H1 (cell line): ENCODE results near the gene SFMBT2. TPM values are rescaled to one million over a fixed set of nuclear protein-coding genes. Genes with fewer than 3 reads are reported as not detected.

Experiments
- CTCF ChIA-PET: fragments of 300-600 bp; sonication (Branson Sonifier 250); formaldehyde crosslinking; loops from one replicate; lab custom pipeline; 2021; ENCODE audit not compliant: partially characterized antibody; lab: Charles Lee
- POLR2A ChIA-PET: fragments of 300-600 bp; sonication (Branson Sonifier 250); formaldehyde crosslinking; loops from one replicate; lab custom pipeline; 2021; ENCODE audit warnings: inconsistent platforms; ENCODE audit not compliant: partially characterized antibody; lab: Charles Lee
- DNase-seq, 2 experiments: peaks; one replicate each; pipeline versions ENCODE4 v3.0.0 to v3.0.0-alpha.2; 2010 to 2022; ENCODE audit warnings: low spot score in 2 of 2, low read depth in 1 of 2, mixed read lengths in 1 of 2
- FAIRE-seq: peaks from 2 replicates; lab custom pipeline; 2011; peaks lifted over from hg19 to GRCh38; lab: Jason Lieb, UNC
- H2AFZ ChIP-seq: 2 replicates; pipeline ENCODE4 v1.8.1; 2012; ENCODE audit warnings: low read length, inconsistent platforms
- H2AK5ac ChIP-seq: 2 replicates; pipeline ENCODE4 v1.6.1; 2013; ENCODE audit warnings: low read depth, low read length
- H2BK120ac ChIP-seq: replicated peaks from 2 replicates; pipeline ENCODE3; 2013; ENCODE audit warnings: low read depth, low read length, inconsistent platforms
- H2BK12ac ChIP-seq: 2 replicates; pipeline ENCODE4 v1.6.1; 2013; ENCODE audit warnings: low read depth, low read length
- H2BK15ac ChIP-seq: 2 replicates; pipeline ENCODE4 v1.6.1; 2013; ENCODE audit warnings: low read length
- H2BK20ac ChIP-seq: 2 replicates; pipeline ENCODE4 v1.6.1; 2013; ENCODE audit warnings: low read length
- H2BK5ac ChIP-seq: 2 replicates; pipeline ENCODE4 v1.6.1; 2013; ENCODE audit warnings: low read depth, low read length
- H3K14ac ChIP-seq: 2 replicates; pipeline ENCODE4 v1.6.1; 2013; ENCODE audit warnings: inconsistent platforms; ENCODE audit not compliant: insufficient read length
- H3K18ac ChIP-seq: 2 replicates; pipeline ENCODE4 v1.6.1; 2013; ENCODE audit warnings: low read length; ENCODE audit errors: extremely low read depth
- H3K23ac ChIP-seq: 2 replicates; pipeline ENCODE4 v1.6.1; 2013; ENCODE audit warnings: inconsistent platforms; ENCODE audit not compliant: insufficient read length
- H3K23me2 ChIP-seq: 2 replicates; pipeline ENCODE4 v1.6.1; 2013; ENCODE audit warnings: low read depth, low read length
- H3K27ac ChIP-seq: 2 replicates; pipeline ENCODE4 v1.6.1; 2011; ENCODE audit warnings: low read depth, low read length, inconsistent platforms
- H3K27me3 ChIP-seq, 4 experiments: replicated peaks in 1 of 4; 1 replicate in 1 of 4; 2 replicates in 3 of 4; pipeline versions ENCODE4 v1.6.1 to v1.8.1; 2011 to 2013; ENCODE audit warnings: low read length in 3 of 4, mild to moderate bottlenecking in 3 of 4, inconsistent platforms in 2 of 4, mixed read lengths in 2 of 4, moderate library complexity in 1 of 4; ENCODE audit not compliant: control insufficient read depth in 3 of 4, insufficient read depth in 3 of 4; ENCODE audit errors: extremely low read depth in 1 of 4
- H3K36me3 ChIP-seq, 4 experiments: 2 replicates each; pipeline versions ENCODE4 v1.6.1 to v1.8.1; 2011 to 2013; ENCODE audit warnings: mild to moderate bottlenecking in 4 of 4, low read length in 3 of 4, moderate library complexity in 2 of 4, control low read depth in 1 of 4, inconsistent platforms in 1 of 4; ENCODE audit not compliant: insufficient read depth in 4 of 4, control insufficient read depth in 2 of 4
- H3K4ac ChIP-seq: replicated peaks from 2 replicates; pipeline ENCODE3; 2013; ENCODE audit warnings: low read length, low read depth, mixed read lengths, inconsistent platforms; ENCODE audit not compliant: insufficient read length
- H3K4me1 ChIP-seq, 4 experiments: replicated peaks in 1 of 4; 1 replicate in 1 of 4; 2 replicates in 3 of 4; pipeline versions ENCODE4 v1.6.1 to v1.8.1; 2011 to 2013; ENCODE audit warnings: low read length in 3 of 4, inconsistent platforms in 2 of 4, mixed read lengths in 1 of 4; ENCODE audit not compliant: insufficient read depth in 4 of 4, control insufficient read depth in 3 of 4
- H3K4me2 ChIP-seq, 2 experiments: 2 replicates each; pipeline versions ENCODE4 v1.6.1 to v1.8.1; 2011 to 2013; ENCODE audit warnings: low read depth in 2 of 2, low read length in 2 of 2, control low read depth in 1 of 2, inconsistent platforms in 1 of 2, mild to moderate bottlenecking in 1 of 2; ENCODE audit not compliant: insufficient read depth in 1 of 2
- H3K4me3 ChIP-seq, 4 experiments: fragments of 200-600, 300-600 bp in 1 of 4; sonication (generic), shearing (Covaris generic), sonication (Bioruptor Twin) in 1 of 4; 2 replicates each; pipeline versions ENCODE4 v1.5.1 to v1.8.1; 2011 to 2016; ENCODE audit warnings: low read length in 4 of 4, low read depth in 3 of 4, control low read depth in 2 of 4, inconsistent platforms in 2 of 4, mild to moderate bottlenecking in 2 of 4, mixed read lengths in 1 of 4, moderate library complexity in 1 of 4; ENCODE audit not compliant: insufficient read depth in 2 of 4; ENCODE audit errors: extremely low read depth in 1 of 4
- H3K56ac ChIP-seq: replicated peaks from 2 replicates; pipeline ENCODE3; 2013; ENCODE audit warnings: low read depth, mild to moderate bottlenecking, mixed read lengths, low read length, inconsistent platforms; ENCODE audit not compliant: insufficient read length
- H3K79me1 ChIP-seq: 2 replicates; pipeline ENCODE4 v1.6.1; 2013; ENCODE audit warnings: low read depth, low read length, control low read depth
- H3K79me2 ChIP-seq, 2 experiments: 2 replicates each; pipeline versions ENCODE4 v1.6.1 to v1.8.1; 2012 to 2013; ENCODE audit warnings: low read length in 2 of 2, mild to moderate bottlenecking in 2 of 2, inconsistent platforms in 1 of 2; ENCODE audit not compliant: insufficient read depth in 2 of 2, control insufficient read depth in 1 of 2
- H3K9ac ChIP-seq, 4 experiments: replicated peaks in 1 of 4; 1 replicate in 1 of 4; 2 replicates in 3 of 4; pipeline versions ENCODE4 v1.6.1 to v1.8.1; 2011 to 2013; ENCODE audit warnings: low read depth in 3 of 4, low read length in 3 of 4, control low read depth in 2 of 4, mild to moderate bottlenecking in 2 of 4, moderate library complexity in 2 of 4, inconsistent platforms in 1 of 4; ENCODE audit errors: extremely low read depth in 1 of 4
- H3K9me3 ChIP-seq, 2 experiments: 2 replicates each; pipeline versions ENCODE4 v1.6.1 to v1.8.1; 2012 to 2013; ENCODE audit warnings: mild to moderate bottlenecking in 2 of 2, moderate library complexity in 2 of 2, control low read depth in 1 of 2, inconsistent platforms in 1 of 2, low read depth in 1 of 2, low read length in 1 of 2, mixed read lengths in 1 of 2; ENCODE audit not compliant: insufficient read depth in 2 of 2
- H4K20me1 ChIP-seq, 2 experiments: replicated peaks in 1 of 2; 2 replicates each; pipeline versions ENCODE3 to v1.8.1; 2011 to 2013; ENCODE audit warnings: inconsistent platforms in 2 of 2, low read length in 2 of 2, mild to moderate bottlenecking in 1 of 2; ENCODE audit not compliant: insufficient read depth in 2 of 2, control insufficient read depth in 1 of 2
- H4K5ac ChIP-seq: 2 replicates; pipeline ENCODE4 v1.6.1; 2013; ENCODE audit warnings: low read length, low read depth, mixed read lengths, inconsistent platforms; ENCODE audit not compliant: insufficient read length
- H4K8ac ChIP-seq: 2 replicates; pipeline ENCODE4 v1.8.0; 2013; ENCODE audit warnings: mild to moderate bottlenecking, moderate library complexity, low read length, inconsistent platforms; ENCODE audit not compliant: insufficient read depth; ENCODE audit errors: extremely low read depth
- H4K91ac ChIP-seq: replicated peaks from 2 replicates; pipeline ENCODE3; 2013; ENCODE audit warnings: low read length, mixed read lengths, inconsistent platforms; ENCODE audit not compliant: insufficient read length
- ATF3 ChIP-seq: IDR thresholded peaks from 2 replicates; pipeline ENCODE4 v1.6.1; 2011; ENCODE audit warnings: low read depth, mild to moderate bottlenecking, low read length; ENCODE audit not compliant: insufficient read depth
- EGR1 ChIP-seq: IDR thresholded peaks from 2 replicates; pipeline ENCODE4 v1.6.1; 2011; ENCODE audit warnings: low read depth, low read length, borderline replicate concordance
- EZH2 ChIP-seq: fragments of 200-600 bp; sonication (generic); IDR thresholded peaks from 2 replicates; pipeline ENCODE4 v1.7.1; 2012; ENCODE audit warnings: low read depth, mild to moderate bottlenecking, moderate library complexity, low read length, inconsistent platforms; ENCODE audit not compliant: severe bottlenecking
- POLR2A ChIP-seq, 2 experiments: IDR thresholded peaks; 1 replicate in 1 of 2; 2 replicates in 1 of 2; pipeline ENCODE4 v1.6.1; 2011; ENCODE audit warnings: low read depth in 2 of 2, low read length in 2 of 2, mild to moderate bottlenecking in 2 of 2; ENCODE audit errors: control extremely low read depth in 1 of 2
- RXRA ChIP-seq: IDR thresholded peaks from 2 replicates; pipeline ENCODE4 v1.6.1; 2011; ENCODE audit warnings: low read depth, mild to moderate bottlenecking, low read length, moderate library complexity; ENCODE audit not compliant: insufficient read depth
- YY1 ChIP-seq: IDR thresholded peaks from 2 replicates; pipeline ENCODE4 v1.6.1; 2011; ENCODE audit warnings: low read depth, mild to moderate bottlenecking, low read length
- WGBS, 2 experiments: shearing (Covaris generic) in 1 of 2; methylation state at CpG; one replicate each; pipeline versions ENCODE4 v1.1.6 to v1.1.7; 2013 to 2015; ENCODE audit warnings: low lambda C conversion rate in 2 of 2, mixed read lengths in 2 of 2, inconsistent platforms in 1 of 2, low coverage in 1 of 2, missing lambda C conversion rate in 1 of 2; ENCODE audit not compliant: insufficient replicate concordance in 2 of 2, insufficient coverage in 1 of 2, insufficient read length in 1 of 2; ENCODE audit errors: extremely low coverage in 1 of 2, missing lambda C conversion rate in 1 of 2; 5-methylcytosine and 5-hydroxymethylcytosine counted together
- polyA plus RNA-seq, 7 experiments: library from polyadenylated mRNA; depleted of rRNA in 3 of 7; stranded (reverse) in 5 of 7; unstranded in 2 of 7; fragments of >200 nt in 5 of 7; fragments of 200-250 nt in 2 of 7; gene quantifications; 1 replicate in 5 of 7; 2 replicates in 1 of 7; 4 replicates in 1 of 7; pipeline versions ENCODE4 v1.2.1 to v1.2.3, GENCODE V29; 2011 to 2013; ENCODE audit warnings: missing spikeins in 2 of 7, mixed read lengths in 2 of 7
- total RNA-seq: library from RNA; stranded (reverse); fragmentation: NEBNext Ultra II Directional; extraction: Animal tissue kit (Norgen Biotek cat#: 25700); gene quantifications from 2 replicates; pipeline ENCODE4 v1.2.1, GENCODE V29; 2021
- TF ChIP-seq, protein P1 (sequence below), 3 experiments: IDR thresholded peaks; 1 replicate in 2 of 3; 2 replicates in 1 of 3; pipeline versions ENCODE4 v1.5.1 to v1.6.1; 2011; ENCODE audit warnings: low read length in 3 of 3, mild to moderate bottlenecking in 3 of 3, inconsistent platforms in 2 of 3, low read depth in 1 of 3, moderate library complexity in 1 of 3; ENCODE audit not compliant: insufficient read depth in 1 of 3; ENCODE audit errors: control extremely low read depth in 1 of 3

The SFMBT2 gene
- total and polyA plus RNA-seq, 2 of the 8 experiments (the other 6 are each of a cell fraction or from before 2014, with no cell fraction given), result 2.9 to 11.0 TPM

DNA sequence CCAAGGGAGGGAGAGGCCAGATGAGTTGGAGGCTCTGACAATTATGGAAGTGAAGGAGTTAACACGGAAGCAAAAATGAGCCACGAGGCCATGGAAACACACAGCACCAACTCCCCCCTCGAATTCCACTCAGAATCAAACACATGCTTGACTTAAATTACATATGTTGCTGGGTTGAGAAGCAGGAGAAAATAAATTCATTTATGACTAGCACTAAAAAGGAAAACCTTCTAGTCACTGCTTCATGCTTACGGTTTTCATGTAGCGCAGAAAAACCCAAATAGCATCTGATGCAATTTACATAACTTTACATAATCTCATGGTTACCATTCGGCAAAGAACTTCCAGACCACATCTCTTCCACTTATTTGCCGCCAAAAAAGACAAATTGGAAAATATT, 51.5 kb downstream of the SFMBT2 start:
- Histone ChIP-seq H3K79me2 (peaks cover 0 to 8% of the 10 kb centered on the region in 2 experiments; a peak in 1 of 4 replicates), H3K18ac (no peak overlapping the region), H3K27ac (no peak overlapping the region), H2BK15ac (no peak overlapping the region), H4K91ac (no peak overlapping the region), H3K9me3 (peaks cover 14 to 24% of the 10 kb centered on the region in 2 experiments), H4K5ac (no peak overlapping the region), H3K9ac (no peak overlapping the region), H4K20me1 (peaks cover 0 to 2% of the 10 kb centered on the region in 2 experiments), H2AK5ac (no peak overlapping the region), H3K23me2 (no peaks in the 10 kb centered on the region), H3K4ac (no peak overlapping the region), H3K14ac (no peak overlapping the region), H2BK12ac (no peak overlapping the region), H3K79me1 (no peaks in the 10 kb centered on the region; the same call in none of the 2 replicates), H2BK120ac (no peak overlapping the region), H2AFZ (no peak overlapping the region), H3K23ac (no peak overlapping the region), H3K4me3 (no peak overlapping the region), H4K8ac (no peak overlapping the region), H2BK20ac (no peak overlapping the region), H3K4me1 (no peaks in the 10 kb centered on the region), H3K27me3 (no peaks in the 10 kb centered on the region), H3K36me3 (peaks cover 2 to 24% (median 9%) of the 10 kb centered on the region in 4 experiments; a peak in 5 of 8 replicates), H3K56ac (no peak overlapping the region), H3K4me2 (no peak overlapping the region), H2BK5ac (no peak overlapping the region)
- WGBS, 2 experiments, result 97% methylated on average over 7 of the region's 7 CpGs; no CpG with 5 or more reads in 1 of the 2 experiments
- DNase-seq, result no peak
- CTCF ChIA-PET, result interaction anchor here (1.1 kb wide), 1 partner anchor 58 kb away, joined by 3 read pairs; no protein-coding TSS in a partner anchor
- no peak for FAIRE-seq
- POLR2A ChIA-PET, result no interaction called here
- TF ChIP-seq, protein P1, sequence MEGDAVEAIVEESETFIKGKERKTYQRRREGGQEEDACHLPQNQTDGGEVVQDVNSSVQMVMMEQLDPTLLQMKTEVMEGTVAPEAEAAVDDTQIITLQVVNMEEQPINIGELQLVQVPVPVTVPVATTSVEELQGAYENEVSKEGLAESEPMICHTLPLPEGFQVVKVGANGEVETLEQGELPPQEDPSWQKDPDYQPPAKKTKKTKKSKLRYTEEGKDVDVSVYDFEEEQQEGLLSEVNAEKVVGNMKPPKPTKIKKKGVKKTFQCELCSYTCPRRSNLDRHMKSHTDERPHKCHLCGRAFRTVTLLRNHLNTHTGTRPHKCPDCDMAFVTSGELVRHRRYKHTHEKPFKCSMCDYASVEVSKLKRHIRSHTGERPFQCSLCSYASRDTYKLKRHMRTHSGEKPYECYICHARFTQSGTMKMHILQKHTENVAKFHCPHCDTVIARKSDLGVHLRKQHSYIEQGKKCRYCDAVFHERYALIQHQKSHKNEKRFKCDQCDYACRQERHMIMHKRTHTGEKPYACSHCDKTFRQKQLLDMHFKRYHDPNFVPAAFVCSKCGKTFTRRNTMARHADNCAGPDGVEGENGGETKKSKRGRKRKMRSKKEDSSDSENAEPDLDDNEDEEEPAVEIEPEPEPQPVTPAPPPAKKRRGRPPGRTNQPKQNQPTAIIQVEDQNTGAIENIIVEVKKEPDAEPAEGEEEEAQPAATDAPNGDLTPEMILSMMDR (IDR thresholded peaks at IDR 0.05; ENCODE audit: control extremely low read depth in 1 of 3, insufficient read depth in 1 of 3, low read depth in 1 of 3, low read length in 3 of 3), result no peak
- TF ChIP-seq ATF3, result no peak
- TF ChIP-seq EZH2, result no peak
- no peak for TF ChIP-seq YY1
- TF ChIP-seq EGR1, result no peak
- TF ChIP-seq RXRA, result no peak
- no peak for TF ChIP-seq POLR2A (IDR thresholded peaks at IDR 0.05; ENCODE audit: control extremely low read depth in 1 of 2, low read depth in 2 of 2, low read length in 2 of 2)
